ENCODE data around the gene PEAK1.
"Not testable (repeated sequence)": the region's sequence is repeated elsewhere in the genome, so short reads cannot be mapped to it uniquely, and the experiment has no call there.

GRCh38 chr15:77176148-77176547 is 243.8 kb downstream of the PEAK1 start:
- TF ChIP-seq CTCF, POLR2A, EP300 (IDR thresholded peaks at IDR 0.05): not testable (repeated sequence)
